Stimulated activated CD8-positive, alpha-beta memory T cell treated with anti-CD3 and anti-CD28 coated beads, Interleukin-4, amount 100 ng/mL, for 1 hour (primary cell): ENCODE measurements around the gene BNC1.
"Not testable (repeated sequence)": the region's sequence is repeated elsewhere in the genome, so short reads cannot be mapped to it uniquely, and the experiment has no call there.

ENCODE experiments used
- DNase-seq, 2 donors: peaks; one replicate each; pipeline ENCODE4 v3.0.0-alpha.2; 2020; ENCODE audit warnings: low read depth in 2 of 2, low spot score in 1 of 2

BNC1 gene

GRCh38 chr15:83248151-83249029, 36.1 kb downstream of the BNC1 start:
- no peak for DNase-seq

GRCh38 chr15:83243634-83244033, 40.8 kb downstream of the BNC1 start:
- DNase-seq, result no peak

DNA sequence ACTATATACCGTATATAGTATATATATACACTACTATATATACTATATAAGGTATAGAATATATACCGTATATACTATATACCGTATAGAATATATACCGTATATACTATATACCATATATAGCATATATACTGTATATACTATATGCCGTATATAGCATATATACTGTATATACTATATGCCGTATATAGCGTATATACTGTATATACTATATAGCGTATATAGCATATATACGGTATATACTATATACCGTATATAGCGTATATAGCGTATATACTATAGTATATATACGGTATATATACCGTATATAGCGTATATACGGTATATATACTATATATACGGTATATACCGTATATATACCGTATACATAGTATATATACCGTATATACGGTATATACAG, 54.2 kb downstream of the BNC1 start:
- no peak for DNase-seq

DNA sequence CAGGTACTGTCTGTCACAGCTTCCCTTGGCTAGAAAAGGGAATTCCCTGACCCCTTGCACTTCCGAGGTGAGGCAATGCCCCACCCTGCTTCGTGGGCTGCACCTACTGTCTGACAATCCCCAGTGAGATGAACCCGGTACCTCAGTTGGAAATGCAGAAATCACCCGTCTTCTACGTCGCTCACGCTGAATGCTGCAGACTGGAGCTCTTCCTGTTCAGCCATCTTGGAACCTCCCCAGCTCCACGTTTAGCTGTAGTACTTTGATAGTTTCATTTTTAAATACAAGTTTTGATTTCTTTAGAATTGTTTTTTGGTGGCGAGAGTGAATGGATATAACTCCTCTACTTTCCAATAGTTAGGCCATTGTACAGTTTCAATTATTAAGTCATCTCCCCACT, 59.0 kb downstream of the BNC1 start:
- DNase-seq, result no peak

GRCh38 chr15:83221781-83222180, 62.7 kb downstream of the BNC1 start:
- not testable (repeated sequence) for DNase-seq

DNA sequence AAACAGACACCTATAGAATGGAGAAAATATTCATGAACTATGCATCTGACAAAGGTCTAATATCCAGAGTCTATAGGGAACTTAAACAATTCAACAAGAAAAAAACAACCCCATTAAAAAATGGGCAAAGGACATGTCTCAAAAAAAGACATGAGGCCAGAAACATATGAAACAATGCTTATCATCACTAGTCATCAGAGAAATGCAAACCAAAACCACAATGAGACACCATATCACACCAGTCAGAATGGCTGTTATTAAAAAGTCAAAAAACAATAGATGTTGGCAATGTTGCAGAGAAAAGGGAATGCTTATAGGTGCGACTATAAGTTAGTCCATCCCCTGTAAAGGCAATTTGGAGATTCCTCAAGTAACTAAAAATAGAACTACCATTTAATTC, 65.4 kb downstream of the BNC1 start:
- no peak for DNase-seq

DNA sequence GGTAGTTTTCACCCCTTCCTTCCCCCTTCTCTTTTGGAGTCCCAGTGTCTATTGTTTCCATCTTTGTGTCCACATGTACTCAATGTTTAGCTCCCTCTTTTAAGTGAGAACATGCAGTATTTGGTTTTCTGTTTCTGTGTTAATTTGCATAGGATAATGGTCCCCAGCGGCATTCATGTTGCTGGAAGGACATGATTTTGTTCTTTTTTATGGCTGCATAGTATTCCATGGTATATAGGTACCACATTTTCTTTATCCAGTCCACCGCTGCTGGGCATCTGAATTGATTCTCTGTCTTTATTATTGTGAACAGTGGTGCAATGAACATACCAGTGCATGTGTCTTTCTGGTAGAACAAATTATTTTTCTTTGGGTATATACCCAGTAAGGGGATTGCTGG, 69.2 kb downstream of the BNC1 start:
- DNase-seq, result no peak

DNA sequence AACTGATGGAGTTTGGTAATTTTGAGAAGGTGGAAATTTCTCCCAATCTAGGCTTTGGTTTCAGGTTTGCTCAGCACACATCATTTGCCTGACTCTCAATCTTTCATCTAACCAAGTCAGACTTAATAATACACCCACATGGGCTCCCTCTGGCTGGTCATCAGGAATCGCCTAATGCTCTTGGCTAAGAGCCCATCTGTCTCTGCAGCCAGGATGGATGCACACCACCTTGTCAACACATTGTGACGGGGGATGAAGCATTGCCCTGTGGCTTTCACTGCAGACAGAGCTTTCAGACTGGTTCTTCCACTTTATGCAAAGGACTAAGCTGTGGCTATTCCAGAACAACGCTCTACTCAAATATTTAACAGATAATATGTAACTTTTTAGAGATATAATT, 73.8 kb downstream of the BNC1 start:
- DNase-seq, result no peak

DNA sequence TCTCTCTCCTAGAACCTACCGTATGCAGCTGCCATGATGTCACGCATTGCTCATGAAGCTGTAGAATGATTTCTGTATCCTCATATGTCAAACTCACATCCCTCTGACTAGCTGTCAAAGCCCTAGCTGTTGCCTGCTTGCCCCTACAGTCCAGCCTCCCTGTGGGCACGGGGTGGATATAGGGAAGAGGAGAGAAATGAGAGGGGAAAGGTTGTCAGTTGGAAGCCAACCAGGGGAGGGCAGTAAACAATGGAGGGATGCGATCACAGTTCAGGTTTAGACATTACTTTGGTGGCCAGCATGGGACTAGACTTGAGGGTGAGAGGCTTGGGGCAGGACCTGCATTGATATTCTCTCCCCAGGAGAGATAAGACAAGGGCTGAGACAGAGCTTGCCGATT, 75.1 kb downstream of the BNC1 start:
- DNase-seq, result no peak

- no peak for DNase-seq
These were observed 76.2 kb downstream of the BNC1 start for GRCh38 chr15:83208367-83208661.

DNA sequence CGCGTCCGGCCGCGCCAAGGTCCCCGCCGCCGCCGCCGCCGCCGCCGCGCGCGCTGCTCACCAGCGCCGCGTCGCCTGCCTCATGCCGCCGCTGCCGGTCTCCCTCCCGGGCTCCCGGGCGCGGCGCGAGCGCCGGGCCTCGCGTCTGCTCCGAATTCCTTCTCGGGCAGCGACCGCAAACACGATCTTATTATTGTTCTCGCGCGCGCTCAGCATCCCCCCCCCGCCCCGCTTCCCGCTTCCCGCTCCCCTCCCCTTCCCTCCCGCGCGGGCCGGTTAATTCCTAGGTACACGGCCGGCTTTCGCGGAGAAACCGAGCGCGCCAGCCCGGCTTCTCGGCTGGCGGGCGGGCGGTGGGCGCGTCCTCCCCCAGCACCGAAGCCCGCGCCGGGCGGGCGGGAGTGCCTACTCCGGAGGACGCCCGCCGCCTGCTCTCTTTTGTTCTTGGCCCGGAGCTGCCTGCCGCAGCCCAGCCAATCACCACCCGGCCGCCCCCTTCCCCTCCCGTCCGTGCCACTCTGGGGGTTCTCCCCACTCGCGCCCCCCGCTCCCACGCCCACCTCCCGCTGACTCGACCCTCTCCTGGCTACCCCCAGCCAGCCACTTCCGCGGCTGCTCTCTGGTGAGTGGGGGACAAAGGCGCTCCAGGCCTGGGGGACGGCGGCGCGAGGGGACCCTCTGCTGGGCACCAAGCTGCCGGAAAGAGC, 76.7 kb downstream of the BNC1 start, which contains the start of gene HDGFL3:
HDGFL3 (minus strand) TSS at position 164 of the 707 bp plus-strand sequence. CDS start 409 bp downstream, outside the sequence.
- peak in 1 of 2 donors; percentile 9 for DNase-seq

DNA sequence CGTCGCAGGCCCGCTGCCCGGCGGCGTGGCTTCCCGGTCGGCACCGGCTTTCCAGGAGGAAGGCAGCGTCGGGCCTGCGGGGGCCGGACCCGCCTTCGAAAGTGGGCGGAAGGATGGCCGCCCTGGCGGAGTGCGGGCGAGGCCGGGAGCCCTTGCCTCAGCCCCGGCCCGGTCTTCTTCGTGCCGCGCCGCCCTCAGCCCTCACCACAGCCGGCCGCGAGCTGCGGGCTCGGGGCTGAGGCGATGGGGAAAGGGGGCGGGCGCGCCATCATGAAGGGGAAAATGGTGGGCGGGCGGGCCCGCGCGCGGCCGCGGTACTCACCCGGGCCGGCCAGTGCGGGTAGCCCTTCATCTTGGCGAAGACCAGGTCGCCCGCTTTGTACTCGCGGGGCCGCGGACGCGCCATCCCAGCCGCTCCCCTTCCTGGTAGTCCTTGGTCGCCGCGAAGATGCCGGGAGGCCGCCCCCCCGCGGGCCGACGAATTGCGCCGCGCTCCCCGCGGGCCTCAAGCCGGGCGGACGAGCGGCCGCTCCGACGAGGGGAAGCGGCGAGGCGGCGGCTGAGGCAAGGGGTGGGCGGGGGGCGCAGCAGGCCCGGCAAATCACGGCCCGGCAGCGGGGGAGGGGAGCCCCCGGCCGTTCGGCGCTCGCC, 77.3 kb downstream of the BNC1 start:
- DNase-seq, result no peak

- DNase-seq, result no peak
These were observed 77.9 kb downstream of the BNC1 start for GRCh38 chr15:83206526-83207008.
